ENCODE measurements around the gene PIP4K2C.
A peak's percentile ranks its signal among the peaks of the same experiment; 100 is the strongest.
"Not testable (repeated sequence)": the region's sequence is repeated elsewhere in the genome, so short reads cannot be mapped to it uniquely, and the experiment has no call there.

PIP4K2C gene

DNA sequence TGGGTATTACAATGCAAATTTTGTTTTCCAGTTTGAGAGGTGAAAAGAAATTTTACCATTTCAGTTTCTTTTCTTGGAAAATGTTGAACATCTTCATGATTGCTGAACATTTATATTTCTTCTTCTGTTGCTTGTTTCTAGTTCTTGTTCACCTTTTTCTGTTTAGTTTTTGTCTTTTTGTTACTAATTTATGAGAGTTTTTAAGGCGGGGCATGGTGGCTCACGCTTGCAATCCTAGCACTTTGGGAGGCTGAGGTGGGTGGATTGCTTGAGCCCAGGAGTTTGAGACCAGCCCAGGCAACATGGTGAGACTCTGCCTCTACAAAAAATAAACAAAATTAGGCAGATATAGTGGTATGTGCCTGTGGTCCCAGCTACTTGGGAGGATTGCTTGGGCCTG is 30.5 kb upstream of the PIP4K2C start:
- no peak for DNase-seq (ENCODE audit: low spot score)

DNA sequence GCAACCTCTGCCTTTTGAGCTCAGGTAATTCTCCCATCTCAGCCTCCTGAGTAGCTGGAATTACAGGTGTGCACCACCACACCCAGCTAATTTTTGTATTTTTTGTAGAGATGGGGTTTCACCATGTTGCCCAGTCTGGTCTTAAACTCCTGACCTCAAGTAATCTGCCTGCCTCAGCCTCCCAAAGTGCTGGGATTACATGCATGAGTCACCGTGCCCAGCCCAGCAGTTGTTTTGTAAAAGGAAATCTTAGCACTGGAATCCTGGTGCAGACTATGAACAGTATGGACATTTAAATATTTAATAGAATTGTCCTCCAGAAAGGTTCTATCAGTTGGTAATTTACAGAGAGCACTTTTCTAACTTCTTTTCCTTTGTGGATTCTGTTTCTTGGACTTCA is 29.9 kb upstream of the PIP4K2C start:
- not testable (repeated sequence) for DNase-seq (ENCODE audit: low spot score)

DNA sequence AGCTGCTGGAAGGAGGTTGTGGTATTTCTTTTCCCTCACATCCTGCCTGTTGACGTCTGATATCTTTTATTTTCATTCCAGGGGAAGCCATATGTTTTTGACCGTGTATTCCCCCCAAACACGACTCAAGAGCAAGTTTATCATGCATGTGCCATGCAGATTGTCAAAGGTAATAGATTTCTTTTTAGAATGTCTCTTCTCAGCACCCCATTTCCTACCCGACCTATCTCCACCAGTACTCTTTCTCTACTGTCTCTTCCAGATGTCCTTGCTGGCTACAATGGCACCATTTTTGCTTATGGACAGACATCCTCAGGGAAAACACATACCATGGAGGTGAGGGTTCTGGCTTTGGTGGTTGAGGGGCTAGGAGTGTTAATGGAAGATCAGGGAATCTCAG is 27.6 kb upstream of the PIP4K2C start:
- no peak for DNase-seq (ENCODE audit: low spot score)

DNA sequence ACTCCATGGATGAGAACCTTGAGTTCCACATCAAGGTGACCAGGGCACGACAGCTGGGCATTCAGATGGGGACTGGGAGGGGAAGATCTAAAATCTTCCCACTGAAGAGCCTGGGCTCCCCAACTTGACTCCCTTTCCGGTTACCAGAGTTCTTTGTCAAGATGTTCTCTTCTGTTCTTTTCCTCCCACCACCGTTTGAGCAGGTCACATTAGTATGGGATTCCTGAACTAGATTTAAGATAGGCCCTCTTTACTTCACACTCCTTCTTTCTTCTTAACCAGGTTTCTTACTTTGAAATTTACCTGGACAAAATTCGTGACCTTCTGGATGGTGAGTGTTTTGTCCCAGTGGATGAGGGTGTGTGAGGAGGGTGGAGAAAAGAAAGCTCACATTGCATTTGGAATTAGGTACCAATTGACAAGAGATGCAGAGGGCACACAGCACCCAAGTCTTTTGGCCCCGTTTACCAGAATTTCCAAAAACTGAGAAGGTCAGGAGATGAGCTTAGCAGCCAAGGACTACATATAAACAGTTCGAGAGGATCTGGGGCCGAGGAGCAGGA is 26.7 kb upstream of the PIP4K2C start:
- DNase-seq (ENCODE audit: low spot score) = no peak

DNA sequence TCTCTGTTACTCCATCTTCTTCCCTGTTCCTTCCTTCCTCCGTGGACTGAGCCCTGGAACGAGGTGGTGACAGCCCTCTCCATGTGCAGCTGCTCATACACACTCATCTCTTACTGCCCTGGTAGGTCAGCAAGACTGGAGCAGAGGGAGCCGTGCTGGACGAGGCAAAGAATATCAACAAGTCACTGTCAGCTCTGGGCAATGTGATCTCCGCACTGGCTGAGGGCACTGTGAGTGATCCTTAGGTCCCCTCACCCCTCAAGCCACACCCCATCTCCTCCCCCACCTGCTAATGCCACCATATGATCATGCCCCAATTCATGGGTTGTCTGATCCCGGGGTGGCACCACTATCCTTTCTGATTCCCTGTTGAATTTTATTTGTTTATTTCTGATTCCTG is 22.2 kb upstream of the PIP4K2C start:
- DNase-seq (ENCODE audit: low spot score) = no peak

DNA sequence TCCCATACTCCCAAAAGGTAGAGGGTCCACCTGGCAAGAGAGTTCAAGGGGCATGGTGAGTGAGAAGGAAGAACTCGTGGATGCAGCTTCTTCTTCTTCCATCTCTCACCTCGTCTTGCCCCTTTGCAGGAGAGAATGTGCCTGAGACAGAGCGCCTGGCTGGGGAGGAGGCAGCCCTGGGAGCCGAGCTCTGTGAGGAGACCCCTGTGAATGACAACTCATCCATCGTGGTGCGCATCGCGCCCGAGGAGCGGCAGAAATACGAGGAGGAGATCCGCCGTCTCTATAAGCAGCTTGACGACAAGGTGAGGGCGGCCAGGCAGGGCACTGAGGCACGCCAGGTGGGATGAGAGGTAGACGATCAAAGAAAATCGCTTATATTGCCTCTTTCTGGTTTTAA is 21.1 kb upstream of the PIP4K2C start:
- no peak for DNase-seq (ENCODE audit: low spot score)

DNA sequence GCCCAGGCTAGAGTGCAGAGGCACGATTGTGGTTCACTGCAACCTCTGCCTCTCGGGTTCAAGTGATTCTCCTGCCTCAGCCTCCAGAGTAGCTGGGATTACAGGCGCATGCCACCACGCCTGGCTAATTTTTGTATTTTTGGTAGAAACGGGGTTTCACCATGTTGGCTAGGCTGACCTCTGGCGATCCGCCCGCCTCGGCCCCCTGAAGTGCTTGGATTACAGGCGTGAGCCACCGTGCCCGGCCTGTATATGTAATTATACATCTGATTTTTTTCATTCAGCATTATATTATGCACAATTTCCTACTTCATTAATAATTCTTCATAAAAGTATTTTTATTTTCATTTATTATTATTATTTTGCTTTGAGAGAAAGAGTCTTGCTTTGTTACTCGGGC is 20.6 kb upstream of the PIP4K2C start:
- DNase-seq (ENCODE audit: low spot score) = not testable (repeated sequence)

DNA sequence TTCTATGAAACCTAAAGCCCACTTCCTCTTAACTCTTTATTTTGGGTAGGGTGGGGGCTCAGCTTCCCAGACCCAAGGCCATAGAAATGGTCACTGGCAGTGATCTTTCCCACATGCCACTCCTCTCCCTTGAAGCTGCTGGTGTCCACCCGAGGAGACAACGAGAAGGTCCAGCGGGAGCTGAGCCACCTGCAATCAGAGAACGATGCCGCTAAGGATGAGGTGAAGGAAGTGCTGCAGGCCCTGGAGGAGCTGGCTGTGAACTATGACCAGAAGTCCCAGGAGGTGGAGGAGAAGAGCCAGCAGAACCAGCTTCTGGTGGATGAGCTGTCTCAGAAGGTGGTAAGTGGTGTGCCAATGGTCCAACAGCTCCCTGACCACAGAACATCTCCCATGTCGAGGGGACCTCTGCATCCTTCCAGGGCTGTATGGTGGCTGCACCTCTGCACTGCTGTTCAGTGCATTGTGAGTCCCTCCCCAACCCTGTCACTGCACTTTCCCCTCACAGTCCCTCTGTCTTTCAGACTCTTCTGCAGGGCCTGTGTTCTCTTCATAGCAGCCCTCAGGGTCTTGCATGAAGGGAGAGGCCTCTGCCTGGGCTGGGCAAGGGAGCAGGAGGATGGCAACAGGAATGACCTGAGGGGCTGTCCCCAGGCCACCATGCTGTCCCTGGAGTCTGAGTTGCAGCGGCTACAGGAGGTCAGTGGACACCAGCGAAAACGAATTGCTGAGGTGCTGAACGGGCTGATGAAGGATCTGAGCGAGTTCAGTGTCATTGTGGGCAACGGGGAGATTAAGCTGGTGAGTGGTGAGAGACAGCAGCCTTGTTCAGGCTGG is 18.8 kb upstream of the PIP4K2C start:
- no peak for DNase-seq (ENCODE audit: low spot score)

DNA sequence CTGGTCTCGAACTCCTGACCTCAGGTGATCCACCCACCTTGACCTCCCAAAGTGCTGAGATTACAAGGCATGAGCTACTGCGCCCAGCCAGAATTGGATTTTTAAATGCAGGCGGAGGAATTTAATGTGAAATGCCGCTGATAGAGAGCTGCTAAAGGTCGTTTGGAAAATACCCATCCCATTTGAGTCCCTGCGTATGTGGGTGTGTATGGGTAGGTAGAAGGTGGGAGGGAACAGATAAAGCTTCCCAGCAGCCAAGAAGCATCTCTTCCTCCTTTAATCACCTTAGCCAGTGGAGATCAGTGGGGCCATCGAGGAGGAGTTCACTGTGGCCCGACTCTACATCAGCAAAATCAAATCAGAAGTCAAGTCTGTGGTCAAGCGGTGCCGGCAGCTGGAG is 16.2 kb upstream of the PIP4K2C start:
- DNase-seq (ENCODE audit: low spot score) = no peak

DNA sequence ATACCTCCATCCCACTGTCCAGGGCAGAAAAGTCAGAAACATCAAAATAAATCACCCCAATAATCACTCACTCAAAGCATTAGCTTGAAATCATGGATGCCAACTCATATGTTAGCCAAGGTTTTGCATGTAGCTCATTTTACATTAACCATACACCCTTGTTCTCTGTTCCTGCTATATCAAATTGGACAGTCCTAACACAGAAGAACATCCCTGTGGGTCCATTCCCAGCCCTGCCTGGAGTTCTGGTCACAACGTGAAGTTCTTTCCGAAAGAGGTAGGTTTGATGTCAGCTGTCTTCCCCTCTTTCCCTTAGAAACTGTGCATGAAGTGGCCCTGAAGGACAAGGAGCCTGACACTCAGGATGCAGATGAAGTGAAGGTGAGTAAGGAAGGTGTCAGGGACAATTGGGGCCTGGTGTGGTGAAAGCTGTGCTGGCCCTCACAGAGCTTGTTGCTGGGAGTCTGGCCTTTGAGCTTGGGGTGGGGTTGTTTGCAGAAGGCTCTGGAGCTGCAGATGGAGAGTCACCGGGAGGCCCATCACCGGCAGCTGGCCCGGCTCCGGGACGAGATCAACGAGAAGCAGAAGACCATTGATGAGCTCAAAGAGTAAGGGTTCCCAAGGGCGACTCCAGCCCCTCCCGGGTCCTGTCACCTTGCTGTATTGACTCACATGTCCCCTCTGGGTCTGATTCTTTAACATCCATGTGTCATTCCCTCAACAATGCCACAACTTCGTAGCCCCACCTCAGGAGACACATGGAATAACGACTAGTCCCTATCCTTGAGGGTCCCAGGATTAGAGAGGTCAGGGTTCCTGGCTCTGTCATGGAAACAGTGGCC is 15.0 kb upstream of the PIP4K2C start:
- peak; percentile 40 for DNase-seq (ENCODE audit: low spot score)

DNA sequence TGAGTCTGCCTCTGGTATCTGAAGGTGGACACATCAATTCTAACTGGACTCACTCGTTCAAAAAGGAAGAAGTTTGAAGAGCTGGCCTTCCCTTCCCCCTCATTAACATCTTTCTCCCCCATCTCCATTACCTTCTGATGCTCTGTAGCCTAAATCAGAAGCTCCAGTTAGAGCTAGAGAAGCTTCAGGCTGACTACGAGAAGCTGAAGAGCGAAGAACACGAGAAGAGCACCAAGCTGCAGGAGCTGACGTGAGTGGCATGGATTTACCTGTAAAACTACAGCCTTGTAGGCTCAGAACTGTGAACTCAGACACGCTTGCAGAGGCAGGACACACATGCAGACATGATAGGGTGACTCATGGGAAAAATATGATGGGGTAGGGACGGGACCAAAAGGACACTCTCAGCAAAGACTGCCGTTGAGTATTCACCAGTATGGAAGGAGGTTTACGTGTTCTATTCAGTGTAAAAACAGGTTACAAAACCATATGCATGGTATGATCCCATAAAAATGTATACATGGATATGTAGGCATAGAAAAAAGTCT is 14.3 kb upstream of the PIP4K2C start:
- DNase-seq (ENCODE audit: low spot score) = no peak

DNA sequence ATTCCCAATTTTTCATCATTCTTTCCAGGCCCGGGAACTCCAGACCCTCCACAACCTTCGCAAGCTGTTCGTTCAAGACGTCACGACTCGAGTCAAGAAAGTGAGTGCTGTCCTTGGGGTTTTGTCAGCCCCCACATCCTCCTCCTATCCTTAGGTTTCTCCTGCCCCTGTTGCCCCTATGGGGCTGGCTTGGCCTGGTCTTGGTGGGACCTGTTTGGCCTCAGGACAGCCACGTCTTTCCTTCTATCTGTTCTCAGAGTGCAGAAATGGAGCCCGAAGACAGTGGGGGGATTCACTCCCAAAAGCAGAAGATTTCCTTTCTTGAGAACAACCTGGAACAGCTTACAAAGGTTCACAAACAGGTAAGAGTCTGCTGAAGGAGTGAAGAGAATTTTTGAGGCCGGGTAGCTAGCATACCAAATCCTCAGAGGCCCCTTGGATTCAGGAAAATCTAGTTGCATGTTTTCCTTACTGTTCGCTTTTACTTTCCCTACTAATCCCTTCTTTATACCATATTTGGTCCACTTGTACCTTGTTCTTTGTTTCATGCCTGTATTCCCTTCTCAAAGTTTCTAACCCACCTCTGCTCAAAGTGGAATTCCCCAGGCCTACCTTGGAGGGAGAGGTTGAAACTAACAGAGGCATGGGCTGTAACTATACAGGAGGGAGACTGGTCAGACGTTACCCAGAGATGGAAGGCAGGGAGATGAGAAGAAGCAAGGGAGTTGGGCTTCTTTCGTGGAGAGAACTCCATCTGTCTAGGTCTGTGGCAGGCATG is 12.8 kb upstream of the PIP4K2C start:
- no peak for DNase-seq (ENCODE audit: low spot score)

DNA sequence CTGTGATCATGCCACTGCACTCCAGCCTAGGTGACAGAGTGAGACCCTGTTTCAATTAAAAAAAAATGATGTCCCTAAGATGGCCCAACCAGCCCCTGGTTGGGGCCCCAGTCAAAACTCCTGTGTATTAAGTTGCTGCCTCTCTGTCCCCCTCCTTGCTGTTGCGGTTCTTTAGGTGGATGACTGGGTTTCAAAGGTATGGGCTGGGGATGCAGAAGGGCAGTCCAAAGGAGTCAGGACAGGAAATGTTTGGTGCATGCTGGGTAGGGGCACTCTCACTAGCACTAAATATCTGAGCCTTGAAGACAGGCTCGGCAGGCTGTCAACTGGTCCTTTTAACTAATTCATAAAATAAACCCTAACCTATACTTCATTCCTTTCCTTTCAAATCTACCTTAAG is 12.0 kb upstream of the PIP4K2C start:
- no peak for DNase-seq (ENCODE audit: low spot score)

DNA sequence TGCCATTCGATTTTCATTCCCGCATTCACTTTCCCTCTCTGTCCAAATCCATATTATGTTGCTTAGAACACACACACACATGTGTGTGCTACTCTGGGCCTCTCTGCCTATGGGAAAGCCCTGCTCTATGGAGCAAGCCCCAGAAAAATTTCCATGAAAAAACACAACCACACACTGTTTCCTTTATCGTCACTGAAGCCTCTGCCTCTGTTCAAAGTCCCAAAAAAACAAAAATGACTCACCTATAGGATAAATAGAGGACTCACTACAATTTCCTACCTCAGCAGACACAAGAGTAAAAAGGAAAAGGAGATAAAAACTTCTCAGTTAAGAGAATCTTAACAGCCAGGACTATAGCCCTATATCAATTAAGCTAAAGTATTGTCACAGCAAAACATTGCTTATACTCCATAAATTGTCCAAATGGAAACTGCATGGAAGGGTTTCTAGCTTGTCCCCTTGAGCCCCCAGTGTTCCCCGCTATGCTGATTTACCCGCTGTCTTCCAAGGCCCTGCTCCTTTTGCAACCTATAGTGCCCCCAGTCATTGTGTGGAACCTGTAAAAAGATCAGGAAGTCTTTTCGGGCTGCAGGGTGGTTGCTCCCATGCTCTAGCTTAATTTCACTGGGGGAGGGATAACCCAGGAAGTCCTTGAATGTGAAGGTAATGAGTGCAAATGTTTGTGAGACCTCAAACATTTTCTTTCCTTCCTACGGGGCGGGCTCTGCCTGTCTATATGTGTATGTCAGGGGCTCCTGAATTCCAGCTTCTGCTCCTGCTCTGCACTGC is 11.1 kb upstream of the PIP4K2C start:
- DNase-seq (ENCODE audit: low spot score) = peak; percentile 30

DNA sequence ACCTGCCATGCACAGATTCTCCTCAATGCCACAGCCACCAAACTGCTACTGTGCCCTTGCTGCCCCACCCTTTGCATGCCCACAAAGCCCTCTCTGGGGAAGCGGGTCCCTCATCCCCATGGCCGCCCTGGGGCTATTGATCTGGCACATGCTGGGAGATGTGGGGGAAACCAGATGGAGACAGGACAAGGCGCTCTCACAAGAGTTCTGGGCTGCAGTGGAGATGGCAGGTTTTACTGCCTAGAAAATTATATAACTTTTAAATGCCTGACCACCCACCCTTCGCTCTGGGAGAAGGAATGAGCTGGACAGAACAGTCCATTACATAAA is 10.6 kb upstream of the PIP4K2C start:
- no peak for DNase-seq (ENCODE audit: low spot score)

DNA sequence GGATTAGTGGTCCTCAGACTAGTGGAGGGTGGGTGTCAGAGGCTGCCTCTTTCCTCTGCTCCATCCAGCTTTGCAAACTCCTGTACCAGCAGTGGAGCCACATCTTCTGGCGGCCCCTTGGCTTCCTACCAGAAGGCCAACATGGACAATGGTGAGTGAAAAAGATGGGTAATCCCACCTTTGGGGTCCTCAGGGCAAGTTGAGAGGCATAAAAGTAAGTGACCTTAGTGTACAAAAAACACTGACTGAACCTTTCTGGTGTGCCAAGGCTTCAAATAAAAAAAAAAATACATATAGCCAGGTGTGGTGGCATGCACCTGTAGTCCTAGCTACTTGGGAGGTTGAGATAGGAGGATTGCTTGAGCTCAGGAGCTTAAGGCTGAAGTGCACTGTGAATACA is 9.2 kb upstream of the PIP4K2C start:
- DNase-seq (ENCODE audit: low spot score) = no peak

DNA sequence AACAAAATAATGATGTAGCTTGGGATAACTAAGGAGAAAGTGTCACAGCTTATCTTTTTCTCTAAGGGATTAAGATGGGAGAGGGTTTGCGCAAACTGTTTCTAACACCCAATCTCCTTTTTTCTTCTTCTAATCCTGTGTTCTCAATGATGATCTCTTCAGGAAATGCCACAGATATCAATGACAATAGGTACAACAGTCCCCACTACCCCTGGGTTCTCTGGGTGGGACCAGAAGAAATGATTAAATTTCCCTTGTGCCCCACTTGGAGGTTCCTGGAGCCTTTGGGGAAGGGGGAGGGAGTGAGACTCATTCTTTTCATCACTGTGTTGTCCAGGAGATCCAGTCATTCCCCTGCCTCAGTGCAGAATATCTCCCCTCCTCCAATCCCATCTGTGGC is 8.6 kb upstream of the PIP4K2C start:
- no peak for DNase-seq (ENCODE audit: low spot score)

DNA sequence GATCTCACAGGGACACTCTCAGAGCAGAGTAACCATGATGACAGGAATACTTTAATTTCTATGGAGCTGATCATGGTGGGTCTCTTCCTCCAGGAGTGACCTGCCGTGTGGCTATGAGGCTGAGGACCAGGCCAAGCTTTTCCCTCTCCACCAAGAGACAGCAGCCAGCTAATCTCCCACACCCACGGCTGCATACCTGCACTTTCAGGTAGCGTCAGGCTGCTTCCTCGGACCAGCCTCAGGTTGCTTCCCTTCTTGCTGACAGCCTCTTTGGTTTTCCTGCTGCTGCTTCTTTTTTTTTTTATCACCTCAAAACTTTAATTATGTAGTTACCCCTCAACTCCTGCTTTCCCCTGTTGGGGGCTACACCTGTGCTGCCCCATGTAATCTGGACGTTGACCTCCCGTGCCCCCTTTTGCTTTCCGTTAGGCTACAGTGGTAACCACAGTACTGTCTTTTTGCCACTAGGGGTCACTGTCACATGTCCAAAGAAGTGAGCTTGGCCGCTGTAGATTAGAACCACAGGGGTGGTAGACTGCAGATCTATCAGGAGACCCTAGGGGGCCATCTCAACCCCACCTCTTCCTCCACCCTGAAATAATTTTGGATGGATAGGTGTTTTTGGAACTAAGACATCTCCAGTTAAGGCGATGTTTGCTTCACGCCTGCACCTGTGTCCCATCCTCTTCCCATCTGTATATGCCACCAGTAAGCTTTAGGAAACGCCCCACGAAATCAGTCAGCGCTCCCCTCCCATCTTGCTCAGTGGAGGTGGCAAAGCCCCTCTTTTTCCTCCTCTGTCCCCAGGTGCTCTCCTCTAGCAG is 7.8 kb upstream of the PIP4K2C start:
- peak; percentile 90 for DNase-seq (ENCODE audit: low spot score)

DNA sequence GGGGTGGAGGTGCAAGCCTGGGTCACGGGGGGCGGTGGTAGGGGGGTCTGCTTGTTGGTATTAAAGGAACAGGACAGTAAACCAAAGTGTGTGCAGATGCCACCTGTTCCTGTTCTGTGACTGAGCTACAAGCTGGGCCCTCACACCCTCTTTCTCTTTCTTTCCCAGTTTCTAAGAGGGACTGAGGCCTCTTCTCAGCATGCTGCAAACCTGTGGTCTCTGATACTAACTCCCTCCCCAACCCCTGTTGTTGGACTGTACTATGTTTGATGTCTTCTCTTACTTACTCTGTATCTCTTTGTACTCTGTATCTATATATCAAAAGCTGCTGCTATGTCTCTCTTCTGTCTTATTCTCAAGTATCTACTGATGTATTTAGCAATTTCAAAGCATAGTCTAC is 6.9 kb upstream of the PIP4K2C start:
- no peak for DNase-seq (ENCODE audit: low spot score)

DNA sequence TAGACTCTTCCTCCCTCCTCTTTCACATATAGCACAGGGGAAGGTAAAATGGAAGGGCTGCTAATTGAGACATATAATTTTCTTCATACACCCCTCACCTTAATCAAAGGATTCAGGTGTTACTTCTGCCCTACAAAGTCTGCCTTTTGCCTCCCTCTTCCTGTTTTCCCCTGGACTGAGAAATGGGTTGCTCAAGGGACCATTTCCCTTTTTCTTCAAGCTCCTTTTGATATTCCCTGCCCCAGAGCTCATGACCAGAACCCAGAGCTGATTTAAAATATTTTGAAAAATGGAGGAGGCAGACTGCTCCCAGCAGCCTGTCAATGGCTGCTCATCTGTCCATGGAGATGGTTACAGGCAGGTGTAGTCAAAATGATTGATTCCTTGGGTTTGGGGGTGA is 6.3 kb upstream of the PIP4K2C start:
- DNase-seq (ENCODE audit: low spot score) = no peak

Measured in HuH-7 (cell line).